ENCODE measurements around the gene GSK3B. TPM values are rescaled to one million over a fixed set of nuclear protein-coding genes. Genes with fewer than 3 reads are reported as not detected.
A peak's percentile ranks its signal among the peaks of the same experiment; 100 is the strongest.

Gene GSK3B
- total RNA-seq, 1 experiment from 2014 or later: 50.0 TPM

DNA sequence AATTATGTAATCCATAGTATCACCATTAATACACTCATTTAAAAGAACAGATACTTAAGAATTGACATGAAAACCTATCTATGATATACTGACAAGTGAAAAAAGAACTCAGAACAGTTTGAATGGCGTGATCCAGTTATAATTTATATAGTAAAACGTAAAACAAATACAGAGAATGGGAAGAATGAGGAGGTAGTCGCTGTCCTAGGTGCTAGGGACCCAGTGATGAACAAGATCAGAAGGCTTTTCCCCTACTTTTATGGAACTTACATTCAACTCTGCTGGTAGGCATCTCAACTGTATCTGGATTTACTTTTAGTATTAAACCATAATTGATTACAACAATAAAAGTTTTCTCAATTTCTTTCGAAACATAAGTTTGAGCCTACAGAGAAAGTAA is 31.8 kb downstream of the GSK3B start:
- no peaks in the 10 kb centered on the region for H3K9me3 ChIP-seq (ENCODE audit: control insufficient read depth in 1 of 2, insufficient read depth in 1 of 2, low read depth in 1 of 2, low read length in 2 of 2)
- H3K79me2 ChIP-seq (ENCODE audit: insufficient read depth, low read length): peaks cover 97% of the 10 kb centered on the region
- no peak for DNase-seq (ENCODE audit: low read depth, low spot score)
- intact Hi-C loops (cut with micrococcal nuclease): no loop called here
- H3K36me3 ChIP-seq (ENCODE audit: control insufficient read depth in 1 of 2, insufficient read depth in 2 of 2, low read length in 2 of 2): no peaks in the 10 kb centered on the region
- POLR2A ChIA-PET: no interaction called here
- no peak overlapping the region for H3K27ac ChIP-seq (ENCODE audit: low read depth, low read length)
- no peaks in the 10 kb centered on the region for H3K27me3 ChIP-seq (ENCODE audit: insufficient read depth, low read length)
- H3K4me1 ChIP-seq (ENCODE audit: control insufficient read depth in 1 of 2, insufficient read depth in 2 of 2, low read length in 2 of 2): no peaks in the 10 kb centered on the region
- TF ChIP-seq, protein P1, sequence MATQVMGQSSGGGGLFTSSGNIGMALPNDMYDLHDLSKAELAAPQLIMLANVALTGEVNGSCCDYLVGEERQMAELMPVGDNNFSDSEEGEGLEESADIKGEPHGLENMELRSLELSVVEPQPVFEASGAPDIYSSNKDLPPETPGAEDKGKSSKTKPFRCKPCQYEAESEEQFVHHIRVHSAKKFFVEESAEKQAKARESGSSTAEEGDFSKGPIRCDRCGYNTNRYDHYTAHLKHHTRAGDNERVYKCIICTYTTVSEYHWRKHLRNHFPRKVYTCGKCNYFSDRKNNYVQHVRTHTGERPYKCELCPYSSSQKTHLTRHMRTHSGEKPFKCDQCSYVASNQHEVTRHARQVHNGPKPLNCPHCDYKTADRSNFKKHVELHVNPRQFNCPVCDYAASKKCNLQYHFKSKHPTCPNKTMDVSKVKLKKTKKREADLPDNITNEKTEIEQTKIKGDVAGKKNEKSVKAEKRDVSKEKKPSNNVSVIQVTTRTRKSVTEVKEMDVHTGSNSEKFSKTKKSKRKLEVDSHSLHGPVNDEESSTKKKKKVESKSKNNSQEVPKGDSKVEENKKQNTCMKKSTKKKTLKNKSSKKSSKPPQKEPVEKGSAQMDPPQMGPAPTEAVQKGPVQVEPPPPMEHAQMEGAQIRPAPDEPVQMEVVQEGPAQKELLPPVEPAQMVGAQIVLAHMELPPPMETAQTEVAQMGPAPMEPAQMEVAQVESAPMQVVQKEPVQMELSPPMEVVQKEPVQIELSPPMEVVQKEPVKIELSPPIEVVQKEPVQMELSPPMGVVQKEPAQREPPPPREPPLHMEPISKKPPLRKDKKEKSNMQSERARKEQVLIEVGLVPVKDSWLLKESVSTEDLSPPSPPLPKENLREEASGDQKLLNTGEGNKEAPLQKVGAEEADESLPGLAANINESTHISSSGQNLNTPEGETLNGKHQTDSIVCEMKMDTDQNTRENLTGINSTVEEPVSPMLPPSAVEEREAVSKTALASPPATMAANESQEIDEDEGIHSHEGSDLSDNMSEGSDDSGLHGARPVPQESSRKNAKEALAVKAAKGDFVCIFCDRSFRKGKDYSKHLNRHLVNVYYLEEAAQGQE (IDR thresholded peaks at IDR 0.05; ENCODE audit: low read depth): peak; percentile 61
- TF ChIP-seq CEBPB (IDR thresholded peaks at IDR 0.05; ENCODE audit: low read depth): no peak
- H2AFZ ChIP-seq (ENCODE audit: low read depth, low read length, poor library complexity, severe bottlenecking): no peak overlapping the region
- H3K4me2 ChIP-seq (ENCODE audit: low read length): no peak overlapping the region
- no peaks in the 10 kb centered on the region for H3K9me2 ChIP-seq (ENCODE audit: insufficient read depth)
- no peak overlapping the region for H3K4me3 ChIP-seq (replicated peaks in 1 of 2; ENCODE audit: low read depth in 1 of 2, low read length in 2 of 2)
- RAD21 ChIA-PET (ENCODE audit: low non-redundant PET in 1 of 2, low total read pairs in 2 of 2, uncharacterized antibody in 2 of 2, unreplicated experiment in 2 of 2): no interaction called here
- CTCF ChIA-PET: no interaction called here
- no TSS peak for BruUV-seq (replicated peaks)
- ATAC-seq: no peak
- peaks cover 27% of the 10 kb centered on the region; the same call in 1 of the 2 replicates for H4K20me1 ChIP-seq (ENCODE audit: insufficient read depth)
- H3K9ac ChIP-seq (ENCODE audit: low read length): no peak overlapping the region

DNA sequence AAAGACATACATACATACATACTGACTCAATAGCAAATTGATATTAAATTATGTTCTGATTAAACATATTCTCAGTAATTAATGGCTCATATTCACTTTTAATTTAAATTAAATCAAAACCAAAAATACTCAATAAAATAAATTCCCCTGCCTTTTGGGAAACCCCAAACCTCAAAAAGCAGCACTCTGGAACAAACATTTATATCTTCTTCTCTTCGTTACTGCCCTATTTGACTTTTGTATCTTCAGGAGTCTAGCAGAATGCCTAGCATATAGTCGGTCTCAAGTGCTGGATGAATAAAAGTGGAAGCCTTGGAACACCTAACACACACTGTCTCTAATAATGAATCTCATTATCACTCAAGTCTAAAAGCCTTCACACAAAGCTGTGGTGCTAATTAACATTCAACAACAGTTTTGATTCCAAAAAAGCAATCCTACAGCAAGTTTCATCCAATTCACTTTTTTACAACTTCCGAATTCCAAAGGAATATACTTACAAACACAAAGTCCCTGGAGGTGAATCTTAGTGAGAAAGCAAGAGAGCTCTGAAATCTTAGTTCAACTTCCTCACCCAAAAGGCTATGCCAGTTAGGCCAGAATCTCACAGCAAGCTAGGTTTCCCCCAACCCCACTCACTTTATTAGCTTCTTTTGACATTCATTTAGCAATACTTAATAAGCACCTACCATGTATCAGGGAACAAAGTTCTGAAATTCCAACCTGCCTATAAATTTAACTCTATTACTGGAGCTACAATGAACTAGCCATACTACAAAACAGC is 35.0 kb downstream of the GSK3B start:
- Histone ChIP-seq H3K4me3 (replicated peaks in 1 of 2; ENCODE audit: low read depth in 1 of 2, low read length in 2 of 2) (no peak overlapping the region), H3K27me3 (ENCODE audit: insufficient read depth, low read length) (no peaks in the 10 kb centered on the region), H3K4me1 (ENCODE audit: control insufficient read depth in 1 of 2, insufficient read depth in 2 of 2, low read length in 2 of 2) (no peaks in the 10 kb centered on the region), H3K4me2 (ENCODE audit: low read length) (no peak overlapping the region), H3K9ac (ENCODE audit: low read length) (no peak overlapping the region), H3K79me2 (ENCODE audit: insufficient read depth, low read length) (peaks cover 97% of the 10 kb centered on the region), H3K36me3 (ENCODE audit: control insufficient read depth in 1 of 2, insufficient read depth in 2 of 2, low read length in 2 of 2) (no peaks in the 10 kb centered on the region), H2AFZ (ENCODE audit: low read depth, low read length, poor library complexity, severe bottlenecking) (no peak overlapping the region), H3K9me2 (ENCODE audit: insufficient read depth) (no peaks in the 10 kb centered on the region), H3K9me3 (ENCODE audit: control insufficient read depth in 1 of 2, insufficient read depth in 1 of 2, low read depth in 1 of 2, low read length in 2 of 2) (no peaks in the 10 kb centered on the region), H3K27ac (ENCODE audit: low read depth, low read length) (no peak overlapping the region), H4K20me1 (ENCODE audit: insufficient read depth) (peaks cover 11% of the 10 kb centered on the region; the same call in 1 of the 2 replicates)
- BruUV-seq (replicated peaks): no TSS peak
- POLR2A ChIA-PET: no interaction called here
- CTCF ChIA-PET: no interaction called here
- intact Hi-C loops (cut with micrococcal nuclease): no loop called here
- RAD21 ChIA-PET (ENCODE audit: low non-redundant PET in 1 of 2, low total read pairs in 2 of 2, uncharacterized antibody in 2 of 2, unreplicated experiment in 2 of 2): no interaction called here
- DNase-seq (ENCODE audit: low read depth, low spot score) (no peak), ATAC-seq (no peak)
- TF ChIP-seq CBX3 (IDR thresholded peaks at IDR 0.05; ENCODE audit: low read depth) (no peak), EZH2 (IDR thresholded peaks at IDR 0.05) (no peak), CEBPB (IDR thresholded peaks at IDR 0.05; ENCODE audit: low read depth) (no peak), JUND (IDR thresholded peaks at IDR 0.05) (no peak), EGR1 (IDR thresholded peaks at IDR 0.05; ENCODE audit: low read depth) (no peak), ZNF274 (IDR thresholded peaks at IDR 0.05; ENCODE audit: low read depth, low read length) (no peak), ZFX (IDR thresholded peaks at IDR 0.05) (no peak)
- TF ChIP-seq, protein P2, sequence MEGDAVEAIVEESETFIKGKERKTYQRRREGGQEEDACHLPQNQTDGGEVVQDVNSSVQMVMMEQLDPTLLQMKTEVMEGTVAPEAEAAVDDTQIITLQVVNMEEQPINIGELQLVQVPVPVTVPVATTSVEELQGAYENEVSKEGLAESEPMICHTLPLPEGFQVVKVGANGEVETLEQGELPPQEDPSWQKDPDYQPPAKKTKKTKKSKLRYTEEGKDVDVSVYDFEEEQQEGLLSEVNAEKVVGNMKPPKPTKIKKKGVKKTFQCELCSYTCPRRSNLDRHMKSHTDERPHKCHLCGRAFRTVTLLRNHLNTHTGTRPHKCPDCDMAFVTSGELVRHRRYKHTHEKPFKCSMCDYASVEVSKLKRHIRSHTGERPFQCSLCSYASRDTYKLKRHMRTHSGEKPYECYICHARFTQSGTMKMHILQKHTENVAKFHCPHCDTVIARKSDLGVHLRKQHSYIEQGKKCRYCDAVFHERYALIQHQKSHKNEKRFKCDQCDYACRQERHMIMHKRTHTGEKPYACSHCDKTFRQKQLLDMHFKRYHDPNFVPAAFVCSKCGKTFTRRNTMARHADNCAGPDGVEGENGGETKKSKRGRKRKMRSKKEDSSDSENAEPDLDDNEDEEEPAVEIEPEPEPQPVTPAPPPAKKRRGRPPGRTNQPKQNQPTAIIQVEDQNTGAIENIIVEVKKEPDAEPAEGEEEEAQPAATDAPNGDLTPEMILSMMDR (IDR thresholded peaks at IDR 0.05 in 2 of 3, conservative IDR thresholded peaks at IDR 0.05 in 1 of 3; ENCODE audit: borderline replicate concordance in 1 of 3, insufficient read depth in 1 of 3, low read depth in 2 of 3, low read length in 2 of 3): no peak
- TF ChIP-seq, protein P3, sequence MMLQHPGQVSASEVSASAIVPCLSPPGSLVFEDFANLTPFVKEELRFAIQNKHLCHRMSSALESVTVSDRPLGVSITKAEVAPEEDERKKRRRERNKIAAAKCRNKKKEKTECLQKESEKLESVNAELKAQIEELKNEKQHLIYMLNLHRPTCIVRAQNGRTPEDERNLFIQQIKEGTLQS (IDR thresholded peaks at IDR 0.05): no peak

All from HCT116 (cell line).